NCI-H2196 (cell line): ENCODE data around the gene EZH2.
A peak's percentile ranks its signal among the peaks of the same experiment; 100 is the strongest.

Experiments used
- DNase-seq: peaks from one replicate; lab custom pipeline; 2025; ENCODE audit not compliant: unreplicated experiment; lab: John Stamatoyannopoulos, UW

The EZH2 gene

GRCh38 chr7:148901178-148901577, 17.1 kb upstream of the EZH2 start:
- no peak for DNase-seq

DNA sequence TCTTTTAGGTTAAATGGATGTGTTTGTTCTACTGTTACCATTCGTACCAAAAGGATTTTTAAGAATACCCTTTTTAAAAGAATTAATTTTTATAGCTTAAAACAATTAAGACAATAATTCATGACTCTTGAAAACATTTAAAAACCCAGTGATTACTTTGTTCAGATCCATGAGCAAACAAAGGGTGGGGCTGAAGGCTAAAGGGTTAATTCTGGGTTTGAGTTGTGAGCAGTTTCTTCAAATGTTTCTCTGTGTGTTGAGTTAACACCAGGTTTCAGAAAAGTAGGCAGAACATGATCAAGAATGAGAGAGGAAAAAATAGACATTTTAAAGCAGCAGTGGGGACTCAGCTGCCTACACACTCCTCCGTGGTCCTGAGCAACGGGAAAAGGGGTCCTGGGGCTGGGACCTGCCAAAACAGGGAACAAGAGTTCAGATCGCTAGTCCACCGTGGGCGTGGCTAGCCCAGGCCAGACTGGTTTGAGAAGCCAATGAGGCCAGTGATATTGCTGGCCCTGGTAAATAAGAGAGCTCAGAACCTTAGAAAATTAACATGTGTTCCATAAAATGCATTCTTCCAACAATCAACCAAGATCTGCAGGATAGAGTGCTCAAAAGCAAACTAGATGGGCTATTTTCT, 14.9 kb upstream of the EZH2 start:
- no peak for DNase-seq

GRCh38 chr7:148894591-148894990, 10.5 kb upstream of the EZH2 start:
- no peak for DNase-seq

- DNase-seq = no peak
Observed at GRCh38 chr7:148893071-148893470, 9.0 kb upstream of the EZH2 start.

DNA sequence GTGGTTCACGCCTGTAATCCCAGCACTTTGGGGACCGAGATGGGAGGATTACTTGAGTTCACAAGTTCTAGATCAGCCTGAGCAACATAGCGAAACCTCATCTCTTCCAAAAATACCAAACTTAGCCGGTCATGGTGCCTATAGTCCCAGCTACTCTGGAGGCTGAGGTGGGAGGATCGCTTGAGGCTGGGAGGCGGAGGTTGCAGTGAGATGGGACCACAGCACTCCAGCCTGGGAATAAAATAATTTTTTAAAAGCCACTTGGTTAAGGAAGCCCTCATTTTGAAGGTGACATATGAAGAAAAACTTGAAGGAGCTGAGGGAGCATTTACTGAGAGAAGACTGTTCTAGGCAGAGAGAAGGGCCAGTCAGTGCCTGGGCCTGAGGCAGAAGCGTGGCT, 4.2 kb upstream of the EZH2 start:
- DNase-seq = no peak

- no peak for DNase-seq
Observed at GRCh38 chr7:148886844-148887243, 2.8 kb upstream of the EZH2 start.

DNA sequence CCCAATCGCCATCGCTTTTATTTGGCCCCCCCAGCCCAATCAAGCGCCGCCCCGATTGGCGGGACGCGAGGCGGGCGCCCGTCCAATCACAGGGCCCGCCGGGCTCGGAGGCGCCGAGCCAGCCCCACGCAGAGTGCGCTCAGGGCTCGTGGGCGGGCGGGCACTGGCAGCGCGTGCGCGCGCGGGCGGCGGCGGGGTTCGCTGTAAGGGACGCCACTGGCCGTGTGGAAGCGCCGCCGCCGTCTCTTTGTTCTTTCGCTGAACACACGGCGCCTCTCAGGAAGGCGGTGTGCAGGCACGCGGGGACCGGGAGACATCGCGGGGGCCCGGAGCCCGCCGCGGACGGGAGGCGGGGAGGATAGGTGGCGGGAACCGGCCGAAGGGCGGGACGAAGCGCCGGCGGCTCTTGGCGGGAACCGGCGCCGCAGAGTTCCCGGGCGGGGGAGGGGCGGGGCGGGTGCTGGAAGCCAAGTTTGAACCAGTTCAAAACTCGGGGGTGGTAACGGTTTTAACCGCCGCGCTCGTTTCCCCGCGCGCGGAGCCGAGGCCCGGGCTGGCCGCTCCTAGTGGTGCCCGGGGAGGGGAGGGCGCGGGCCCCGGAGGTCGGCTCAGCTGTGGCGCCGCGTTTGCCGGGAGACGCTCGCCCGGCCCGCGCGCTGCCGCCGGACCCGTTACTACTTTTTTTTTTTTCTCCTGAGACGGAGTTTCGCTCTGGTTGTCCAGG, 370 bp upstream of the EZH2 start:
- peak; percentile 94 for DNase-seq

DNA sequence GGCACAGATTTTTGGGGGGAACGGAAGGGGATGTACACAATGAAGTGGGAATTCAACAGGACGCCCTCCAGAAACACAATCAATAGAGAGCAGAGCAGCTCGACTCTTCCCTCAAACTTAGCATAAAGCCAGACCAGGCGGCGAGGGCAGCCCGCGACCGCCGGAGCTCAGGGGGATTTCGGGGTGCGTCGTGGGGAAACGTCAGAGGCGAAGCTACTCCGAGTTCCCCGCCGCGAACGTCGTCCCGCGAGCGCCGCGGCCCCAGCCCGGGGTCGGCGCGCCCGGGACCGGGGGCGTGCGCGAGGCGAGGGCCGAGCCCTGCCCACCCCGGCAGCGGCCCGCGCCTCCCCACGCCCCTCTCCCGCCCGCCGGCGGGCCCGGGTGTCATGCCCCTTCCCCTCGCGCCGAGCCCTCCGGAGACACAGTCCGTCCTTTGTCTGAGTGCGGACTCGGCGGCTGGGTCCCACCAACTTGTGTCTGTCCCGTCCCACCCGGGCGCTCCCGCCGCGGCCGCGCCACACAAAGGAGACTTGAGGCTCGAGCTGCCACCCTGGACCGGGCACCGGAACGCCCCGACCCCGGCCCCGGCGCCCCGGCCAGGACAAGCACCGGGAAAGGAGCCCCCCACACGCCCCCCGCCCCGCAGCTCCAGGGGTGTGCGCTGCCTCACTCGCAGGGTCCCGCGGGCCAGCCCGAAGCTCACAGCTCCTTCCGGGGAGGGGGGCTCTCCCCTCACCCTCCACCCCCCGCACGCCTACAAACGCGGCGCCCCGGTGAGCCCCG, 634 bp downstream of the EZH2 start:
- no peak for DNase-seq

DNA sequence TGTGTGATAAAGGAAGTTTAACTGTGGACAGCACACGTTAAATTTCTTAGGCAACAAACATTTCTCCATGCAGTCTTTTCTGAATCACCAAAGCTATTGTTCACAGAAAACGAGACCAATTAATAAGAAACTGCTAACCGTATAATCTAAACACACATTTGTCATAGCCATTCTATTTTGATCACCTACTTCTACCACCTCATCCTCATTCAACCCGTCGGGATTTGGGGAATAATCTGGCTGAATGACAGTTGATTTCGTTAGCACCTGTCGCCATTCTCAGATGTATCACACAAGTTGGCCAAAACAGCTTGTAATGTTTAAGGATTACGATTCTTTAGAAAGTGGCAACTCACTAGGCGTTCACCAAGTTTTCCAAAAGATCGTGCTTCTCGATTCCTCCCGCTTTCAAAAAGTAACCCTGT, 1.2 kb downstream of the EZH2 start:
- no peak for DNase-seq

DNA sequence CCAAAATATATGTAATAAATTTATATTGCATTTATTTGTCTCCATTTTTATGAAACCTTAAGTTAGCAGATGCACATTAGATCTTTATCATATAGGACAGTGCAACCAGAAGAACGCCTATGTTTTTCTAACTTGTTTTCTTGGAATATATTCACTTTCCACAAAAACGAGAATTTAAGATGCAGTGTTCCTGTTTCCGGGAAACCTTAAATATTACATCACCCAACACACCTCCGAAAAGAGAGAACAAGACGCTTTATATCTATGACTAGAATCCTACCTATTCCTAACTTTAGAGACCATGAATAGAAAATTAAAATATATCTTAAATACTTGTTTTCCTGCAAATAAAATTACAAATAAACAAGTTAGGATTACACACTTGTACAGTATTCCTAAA, 1.9 kb downstream of the EZH2 start:
- DNase-seq = no peak

GRCh38 chr7:148878317-148878716, 5.8 kb downstream of the EZH2 start:
- DNase-seq = no peak

DNA sequence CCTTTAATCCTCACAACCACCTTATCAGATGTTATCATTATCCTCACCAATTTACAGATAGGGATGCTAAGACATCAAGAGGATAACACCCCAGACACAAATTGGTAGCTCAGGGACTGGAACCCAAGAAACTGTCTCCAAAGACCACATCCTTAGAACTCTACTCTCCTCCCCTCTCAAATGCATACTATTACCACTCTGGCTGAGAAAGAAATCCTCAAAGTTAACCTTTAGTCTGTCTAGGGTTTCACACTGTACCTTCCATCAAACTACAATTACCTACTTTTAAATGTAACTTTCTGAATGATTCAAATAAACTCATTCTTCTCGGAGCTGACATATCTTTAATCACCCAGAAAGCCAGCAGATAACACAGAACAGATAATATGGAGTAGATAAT, 6.6 kb downstream of the EZH2 start:
- DNase-seq = no peak

DNA sequence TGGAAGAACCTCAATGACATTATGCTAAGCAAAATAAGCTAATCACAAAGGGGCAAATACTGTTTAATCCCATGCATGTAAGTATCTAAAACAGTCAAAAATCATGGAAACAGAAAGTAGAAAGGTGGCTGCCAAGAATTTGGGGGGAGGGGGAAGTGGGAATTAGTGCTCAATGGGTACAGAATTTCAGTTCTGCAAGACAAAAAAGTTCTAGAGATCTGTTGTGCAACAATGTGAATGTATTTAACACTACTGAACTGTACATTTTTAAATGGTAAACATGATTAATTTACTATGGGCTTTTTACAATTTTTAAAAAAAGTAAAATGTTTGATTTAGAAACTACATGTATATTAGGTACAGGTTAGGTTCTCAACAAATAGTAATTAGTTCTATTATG, 11.9 kb downstream of the EZH2 start:
- DNase-seq = no peak

DNA sequence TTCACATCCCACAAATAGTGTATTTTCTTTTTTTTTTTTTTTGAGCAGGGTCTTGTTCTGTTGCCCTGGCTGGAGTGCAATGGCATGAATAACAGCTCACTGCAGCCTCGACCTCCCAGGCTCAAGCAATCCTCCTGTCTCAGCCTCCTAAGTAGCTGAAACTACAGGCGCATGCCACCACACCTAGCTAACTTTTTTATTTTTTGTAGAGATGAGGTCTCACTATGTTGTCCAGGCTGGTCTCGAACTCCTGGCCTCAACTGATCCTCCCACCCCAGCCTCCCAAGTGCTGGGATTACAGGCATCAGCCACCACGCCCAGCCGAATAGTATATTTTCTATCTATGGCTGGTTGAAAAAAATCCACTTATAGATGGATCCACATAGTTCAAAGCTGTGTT, 12.5 kb downstream of the EZH2 start:
- no peak for DNase-seq

GRCh38 chr7:148871030-148871429, 13.1 kb downstream of the EZH2 start:
- no peak for DNase-seq

GRCh38 chr7:148868378-148868674, 15.8 kb downstream of the EZH2 start:
- no peak for DNase-seq

DNA sequence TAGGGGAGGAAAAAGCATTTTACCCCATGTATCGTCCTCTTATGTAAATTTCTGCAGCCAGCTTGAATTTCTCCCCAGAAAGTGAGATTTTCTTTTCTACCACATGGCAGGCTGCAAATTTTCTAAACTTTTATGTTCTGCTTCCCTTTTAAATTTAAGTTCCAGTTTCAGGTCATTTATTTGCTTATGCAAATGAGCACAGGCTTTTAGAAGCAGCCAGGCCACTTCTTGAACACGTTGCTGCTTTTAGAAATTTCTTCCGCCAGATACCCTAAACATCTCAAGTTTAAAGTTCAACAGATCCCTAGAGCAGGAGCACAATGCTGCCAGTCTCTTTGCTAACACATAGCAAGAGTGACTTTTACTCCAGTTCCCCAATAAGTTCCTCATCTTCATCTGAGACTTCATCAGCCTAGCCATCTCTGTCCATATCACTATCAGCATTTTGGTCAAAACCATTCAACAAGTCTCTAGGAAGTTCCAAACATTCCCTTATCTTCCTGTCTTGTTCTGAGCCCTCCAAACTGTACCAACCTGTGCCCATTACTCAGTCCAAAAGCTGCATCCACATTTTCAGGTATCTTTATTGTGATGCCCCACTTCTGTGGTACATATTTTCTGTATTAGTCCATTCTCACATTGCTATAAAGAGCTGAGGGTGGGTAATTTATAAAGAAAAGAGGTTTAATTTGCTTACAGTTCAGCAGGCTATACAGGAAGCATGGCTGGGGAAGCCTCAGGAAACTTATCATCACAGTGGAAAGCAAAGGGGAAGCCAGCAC, 16.3 kb downstream of the EZH2 start:
- no peak for DNase-seq

GRCh38 chr7:148866362-148866761, 17.7 kb downstream of the EZH2 start:
- no peak for DNase-seq

DNA sequence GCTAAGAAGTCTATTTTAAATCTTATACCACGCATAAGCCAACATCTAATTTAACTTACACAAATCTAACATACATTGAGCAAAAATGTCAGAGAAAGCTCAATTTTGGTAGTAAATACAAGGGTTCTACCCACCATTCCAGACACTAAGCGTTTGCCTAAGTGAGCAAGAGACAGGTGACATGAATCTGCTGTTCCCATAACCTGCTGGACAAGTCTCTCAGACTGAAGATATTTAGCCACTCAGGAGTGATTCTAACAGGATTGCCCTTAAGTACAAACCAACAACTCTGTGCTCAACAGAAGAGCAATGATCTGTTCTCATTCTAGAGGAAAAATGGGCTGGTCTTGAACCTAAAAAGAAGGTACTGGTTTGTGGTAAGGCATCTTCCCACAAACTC, 18.8 kb downstream of the EZH2 start:
- DNase-seq = peak; percentile 47

DNA sequence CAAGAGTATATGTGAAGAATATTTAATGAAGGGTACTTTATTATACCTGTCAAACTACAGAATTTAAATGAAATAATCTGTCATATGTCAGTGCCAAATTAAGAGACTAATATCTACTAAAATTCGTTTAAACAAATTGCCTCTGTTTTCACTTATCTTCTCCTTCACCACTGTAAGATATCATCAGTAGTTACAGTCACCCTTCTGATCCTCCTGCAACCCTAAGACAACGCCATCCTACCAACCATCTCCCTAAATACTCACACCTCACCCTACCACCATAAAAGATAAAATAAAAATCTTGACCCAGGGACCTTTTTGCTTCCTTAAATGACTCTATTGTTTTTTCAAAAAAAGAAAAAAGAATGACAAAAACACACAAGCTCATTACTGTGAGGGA, 20.8 kb downstream of the EZH2 start:
- no peak for DNase-seq

- no peak for DNase-seq
Observed at GRCh38 chr7:148862481-148862880, 21.6 kb downstream of the EZH2 start.

GRCh38 chr7:148858489-148858888, 25.6 kb downstream of the EZH2 start:
- DNase-seq = no peak
